Panc1 (cell line): ENCODE data around the gene CCDC192. TPM values are rescaled to one million over a fixed set of nuclear protein-coding genes. Genes with fewer than 3 reads are reported as not detected.

Experiments
- ATAC-seq: fragments of 200-7000 bp; cut with Tn5 transposase; 2 replicates; pipeline ENCODE4 v1.9.1; 2020; ENCODE audit warnings: mild to moderate bottlenecking, moderate library complexity
- BruUV-seq: library from RNA; stranded (reverse); fragments of 400-500 nt; replicated peaks from 2 replicates; lab custom pipeline; 2021; lab: Mats Ljungman, UMichigan
- CTCF ChIA-PET: fragments of 300-600 bp; sonication (Branson Sonifier 250); formaldehyde crosslinking; loops from one replicate; lab custom pipeline; 2022; ENCODE audit warnings: antibody characterized with exemption; lab: Charles Lee
- POLR2A ChIA-PET: fragments of 300-600 bp; sonication (Branson Sonifier 250); formaldehyde crosslinking; loops from one replicate; lab custom pipeline; 2022; ENCODE audit warnings: antibody characterized with exemption; lab: Charles Lee
- DNase-seq: peaks from one replicate; pipeline ENCODE4 v3.0.0-alpha.2; 2010; ENCODE audit warnings: low read depth, low spot score
- H3K27ac ChIP-seq: 2 replicates; pipeline ENCODE4 v1.5.1; 2011; ENCODE audit warnings: mild to moderate bottlenecking, low read length, inconsistent platforms
- H3K27me3 ChIP-seq: fragments of 200-500 bp; sonication (Bioruptor generic); 2 replicates; pipeline ENCODE4 v1.6.0; 2014; ENCODE audit warnings: low read length, inconsistent platforms; ENCODE audit not compliant: control insufficient read depth, insufficient read depth
- H3K36me3 ChIP-seq: fragments of 200-500 bp; sonication (Bioruptor generic); 2 replicates; pipeline ENCODE4 v1.5.1; 2014; ENCODE audit warnings: inconsistent platforms, mild to moderate bottlenecking, low read length, moderate library complexity; ENCODE audit not compliant: control insufficient read depth, insufficient read depth
- H3K4me1 ChIP-seq: 2 replicates; pipeline ENCODE4 v1.5.1; 2011; ENCODE audit warnings: inconsistent platforms, mild to moderate bottlenecking, low read length, moderate library complexity; ENCODE audit not compliant: control insufficient read depth, insufficient read depth
- H3K4me3 ChIP-seq, 2 experiments: 2 replicates each; pipeline ENCODE4 v1.5.1; 2011 to 2012; ENCODE audit warnings: low read depth in 2 of 2, low read length in 2 of 2, mild to moderate bottlenecking in 2 of 2, inconsistent platforms in 1 of 2, moderate library complexity in 1 of 2
- H3K9me3 ChIP-seq: fragments of 200-500 bp; sonication (Bioruptor generic); 2 replicates; pipeline ENCODE4 v1.5.1; 2014; ENCODE audit warnings: low read depth, mild to moderate bottlenecking, inconsistent platforms, low read length, moderate library complexity; ENCODE audit not compliant: control insufficient read depth, insufficient read depth
- POLR2AphosphoS5 ChIP-seq: IDR thresholded peaks from 2 replicates; pipeline ENCODE4 v1.6.1; 2012; ENCODE audit warnings: mild to moderate bottlenecking, low read depth, low read length, moderate library complexity
- SIN3A ChIP-seq: IDR thresholded peaks from 2 replicates; pipeline ENCODE4 v1.6.1; 2012; ENCODE audit warnings: low read depth, mild to moderate bottlenecking, low read length, moderate library complexity, borderline replicate concordance; ENCODE audit not compliant: insufficient read depth
- TCF7L2 ChIP-seq: IDR thresholded peaks from 2 replicates; pipeline ENCODE4 v1.6.1; 2011; ENCODE audit warnings: mild to moderate bottlenecking, low read depth, low read length, inconsistent platforms
- in situ Hi-C: cut with HindIII; loops from 2 replicates; pipeline ENCODE4 v1.10.0; 2016; ENCODE audit warnings: low sequenced_read_pairs, low pct_unique_long_range_greater_than_20kb
- intact Hi-C: fragments of 100-400 bp; cut with micrococcal nuclease; formaldehyde crosslinking; loops from one replicate; pipeline ENCODE4 v1.10.0; 2022; ENCODE audit not compliant: unreplicated experiment
- total RNA-seq: library from RNA; stranded (reverse); gene quantifications from one replicate; pipeline ENCODE4 v1.2.1, GENCODE V29; 2021; ENCODE audit not compliant: unreplicated experiment
- TF ChIP-seq, protein P1 (sequence below), 2 experiments: IDR thresholded peaks; 2 replicates each; pipeline ENCODE4 v1.6.1; 2011 to 2012; ENCODE audit warnings: low read depth in 2 of 2, control low read depth in 1 of 2, low read length in 1 of 2, mild to moderate bottlenecking in 1 of 2, moderate library complexity in 1 of 2; ENCODE audit not compliant: insufficient read depth in 1 of 2
- TF ChIP-seq, protein P2 (sequence below): fragments of 450-650 bp; IDR thresholded peaks from 2 replicates; pipeline ENCODE4 v1.5.1; 2017; ENCODE audit warnings: mild to moderate bottlenecking

The CCDC192 gene
- total RNA-seq, 1 experiment from 2014 or later, result not detected

DNA sequence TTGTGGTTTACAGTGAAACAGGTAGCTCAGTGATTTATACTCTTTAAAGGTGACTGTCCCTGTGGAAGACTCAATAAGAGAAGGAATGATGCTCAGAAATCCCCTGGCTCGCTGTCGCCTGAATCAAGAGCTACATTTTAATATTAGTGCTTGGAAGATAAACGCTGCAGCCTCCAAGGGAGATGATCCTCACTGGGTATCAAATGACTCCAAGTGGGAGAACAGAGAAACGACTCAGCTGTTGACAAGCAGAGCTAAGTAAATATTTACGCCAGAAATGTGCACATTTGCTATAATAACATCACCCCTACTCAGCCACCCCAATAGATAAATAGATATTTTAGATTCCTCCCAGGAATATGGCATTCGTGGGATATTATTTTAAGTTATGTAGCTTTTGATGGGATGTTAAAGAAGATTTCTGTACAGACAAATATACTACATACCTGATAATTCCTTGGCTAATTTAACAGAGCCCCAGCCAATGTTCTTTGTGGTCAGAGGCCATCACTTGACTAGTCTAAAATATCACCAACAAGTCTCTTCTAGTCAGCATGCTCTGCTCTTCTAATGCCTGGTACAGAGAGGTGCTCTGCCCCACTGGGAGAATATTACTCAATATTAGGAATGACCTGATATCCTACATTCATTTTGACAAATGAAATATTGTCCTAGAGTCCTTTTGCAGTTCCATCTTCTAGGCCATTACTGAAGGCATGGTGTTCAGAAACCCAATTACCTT is 18.3 kb upstream of the CCDC192 start:
- H3K9me3 ChIP-seq, result no peaks in the 10 kb centered on the region
- no peaks in the 10 kb centered on the region for H3K36me3 ChIP-seq
- H3K27ac ChIP-seq, result no peak overlapping the region
- no peaks in the 10 kb centered on the region for H3K27me3 ChIP-seq
- in situ Hi-C loops, result no loop called here
- no TSS peak for BruUV-seq
- no peak overlapping the region for H3K4me3 ChIP-seq
- ATAC-seq, result no peak
- POLR2A ChIA-PET, result no interaction called here
- no peaks in the 10 kb centered on the region for H3K4me1 ChIP-seq
- no peak for DNase-seq
- CTCF ChIA-PET, result no interaction called here
- no peak for TF ChIP-seq POLR2AphosphoS5
- TF ChIP-seq, protein P1, sequence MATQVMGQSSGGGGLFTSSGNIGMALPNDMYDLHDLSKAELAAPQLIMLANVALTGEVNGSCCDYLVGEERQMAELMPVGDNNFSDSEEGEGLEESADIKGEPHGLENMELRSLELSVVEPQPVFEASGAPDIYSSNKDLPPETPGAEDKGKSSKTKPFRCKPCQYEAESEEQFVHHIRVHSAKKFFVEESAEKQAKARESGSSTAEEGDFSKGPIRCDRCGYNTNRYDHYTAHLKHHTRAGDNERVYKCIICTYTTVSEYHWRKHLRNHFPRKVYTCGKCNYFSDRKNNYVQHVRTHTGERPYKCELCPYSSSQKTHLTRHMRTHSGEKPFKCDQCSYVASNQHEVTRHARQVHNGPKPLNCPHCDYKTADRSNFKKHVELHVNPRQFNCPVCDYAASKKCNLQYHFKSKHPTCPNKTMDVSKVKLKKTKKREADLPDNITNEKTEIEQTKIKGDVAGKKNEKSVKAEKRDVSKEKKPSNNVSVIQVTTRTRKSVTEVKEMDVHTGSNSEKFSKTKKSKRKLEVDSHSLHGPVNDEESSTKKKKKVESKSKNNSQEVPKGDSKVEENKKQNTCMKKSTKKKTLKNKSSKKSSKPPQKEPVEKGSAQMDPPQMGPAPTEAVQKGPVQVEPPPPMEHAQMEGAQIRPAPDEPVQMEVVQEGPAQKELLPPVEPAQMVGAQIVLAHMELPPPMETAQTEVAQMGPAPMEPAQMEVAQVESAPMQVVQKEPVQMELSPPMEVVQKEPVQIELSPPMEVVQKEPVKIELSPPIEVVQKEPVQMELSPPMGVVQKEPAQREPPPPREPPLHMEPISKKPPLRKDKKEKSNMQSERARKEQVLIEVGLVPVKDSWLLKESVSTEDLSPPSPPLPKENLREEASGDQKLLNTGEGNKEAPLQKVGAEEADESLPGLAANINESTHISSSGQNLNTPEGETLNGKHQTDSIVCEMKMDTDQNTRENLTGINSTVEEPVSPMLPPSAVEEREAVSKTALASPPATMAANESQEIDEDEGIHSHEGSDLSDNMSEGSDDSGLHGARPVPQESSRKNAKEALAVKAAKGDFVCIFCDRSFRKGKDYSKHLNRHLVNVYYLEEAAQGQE (IDR thresholded peaks at IDR 0.05; ENCODE audit: insufficient read depth in 1 of 2, low read depth in 2 of 2, low read length in 1 of 2), result no peak
- intact Hi-C loops, result no loop called here

DNA sequence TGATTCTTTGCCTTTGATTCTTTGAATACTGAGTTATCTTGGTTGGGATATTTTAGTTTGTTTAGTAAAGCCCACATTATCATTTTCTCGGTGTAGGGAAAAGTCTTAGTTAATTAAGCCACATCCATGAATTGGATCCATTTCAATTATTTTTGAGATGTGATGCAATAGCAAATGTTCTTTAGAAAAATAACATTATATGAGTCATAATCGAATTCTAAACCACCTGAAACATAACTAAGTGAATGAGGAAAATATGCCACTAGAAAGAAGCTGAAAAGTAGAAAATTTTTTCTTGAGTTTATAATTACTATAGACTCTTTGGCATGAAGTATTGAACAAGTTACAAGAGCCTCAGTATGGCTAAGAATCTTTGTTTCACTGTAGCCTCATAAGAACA is 17.5 kb upstream of the CCDC192 start:
- no peaks in the 10 kb centered on the region for H3K9me3 ChIP-seq
- no peak overlapping the region for H3K27ac ChIP-seq
- no peak for TF ChIP-seq POLR2AphosphoS5
- no peak for TF ChIP-seq SIN3A
- TF ChIP-seq, protein P1 (IDR thresholded peaks at IDR 0.05; ENCODE audit: insufficient read depth in 1 of 2, low read depth in 2 of 2, low read length in 1 of 2), result no peak
- in situ Hi-C loops, result no loop called here
- H3K4me3 ChIP-seq, result no peak overlapping the region
- no peaks in the 10 kb centered on the region for H3K4me1 ChIP-seq
- CTCF ChIA-PET, result no interaction called here
- no peak for DNase-seq
- POLR2A ChIA-PET, result no interaction called here
- no peak for ATAC-seq
- no peaks in the 10 kb centered on the region for H3K27me3 ChIP-seq
- BruUV-seq, result no TSS peak
- no peaks in the 10 kb centered on the region for H3K36me3 ChIP-seq
- intact Hi-C loops, result no loop called here

DNA sequence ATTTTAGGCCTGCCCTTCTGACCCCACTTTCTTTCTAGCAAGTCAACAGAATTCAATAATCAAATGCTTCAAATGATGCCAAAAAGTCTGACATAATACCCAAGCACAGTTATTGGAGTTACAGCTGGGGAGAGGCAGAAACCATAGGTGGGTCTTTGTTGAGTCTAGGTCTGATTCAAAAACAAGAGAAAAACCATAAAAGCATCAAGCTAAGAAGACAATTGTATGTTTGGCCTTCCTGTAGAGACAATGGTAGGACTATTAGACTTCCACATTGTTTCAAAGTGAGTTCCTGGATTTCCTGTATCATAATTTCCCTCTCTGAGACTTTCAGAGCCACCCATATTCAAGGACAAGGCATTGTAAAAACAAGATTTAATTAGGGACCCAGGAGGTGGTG is 16.8 kb upstream of the CCDC192 start:
- no peaks in the 10 kb centered on the region for H3K9me3 ChIP-seq
- BruUV-seq, result no TSS peak
- CTCF ChIA-PET, result no interaction called here
- no peaks in the 10 kb centered on the region for H3K27me3 ChIP-seq
- no peak overlapping the region for H3K4me3 ChIP-seq
- no peaks in the 10 kb centered on the region for H3K36me3 ChIP-seq
- POLR2A ChIA-PET, result no interaction called here
- TF ChIP-seq SIN3A (no peak), POLR2AphosphoS5 (no peak), TCF7L2 (no peak)
- TF ChIP-seq, protein P1 (IDR thresholded peaks at IDR 0.05; ENCODE audit: insufficient read depth in 1 of 2, low read depth in 2 of 2, low read length in 1 of 2), result no peak
- TF ChIP-seq, protein P2, sequence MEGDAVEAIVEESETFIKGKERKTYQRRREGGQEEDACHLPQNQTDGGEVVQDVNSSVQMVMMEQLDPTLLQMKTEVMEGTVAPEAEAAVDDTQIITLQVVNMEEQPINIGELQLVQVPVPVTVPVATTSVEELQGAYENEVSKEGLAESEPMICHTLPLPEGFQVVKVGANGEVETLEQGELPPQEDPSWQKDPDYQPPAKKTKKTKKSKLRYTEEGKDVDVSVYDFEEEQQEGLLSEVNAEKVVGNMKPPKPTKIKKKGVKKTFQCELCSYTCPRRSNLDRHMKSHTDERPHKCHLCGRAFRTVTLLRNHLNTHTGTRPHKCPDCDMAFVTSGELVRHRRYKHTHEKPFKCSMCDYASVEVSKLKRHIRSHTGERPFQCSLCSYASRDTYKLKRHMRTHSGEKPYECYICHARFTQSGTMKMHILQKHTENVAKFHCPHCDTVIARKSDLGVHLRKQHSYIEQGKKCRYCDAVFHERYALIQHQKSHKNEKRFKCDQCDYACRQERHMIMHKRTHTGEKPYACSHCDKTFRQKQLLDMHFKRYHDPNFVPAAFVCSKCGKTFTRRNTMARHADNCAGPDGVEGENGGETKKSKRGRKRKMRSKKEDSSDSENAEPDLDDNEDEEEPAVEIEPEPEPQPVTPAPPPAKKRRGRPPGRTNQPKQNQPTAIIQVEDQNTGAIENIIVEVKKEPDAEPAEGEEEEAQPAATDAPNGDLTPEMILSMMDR, result no peak
- H3K4me1 ChIP-seq, result no peaks in the 10 kb centered on the region
- intact Hi-C loops, result no loop called here
- DNase-seq, result no peak
- no peak for ATAC-seq
- in situ Hi-C loops, result no loop called here
- no peak overlapping the region for H3K27ac ChIP-seq
